Cardiac fibroblast (primary cell): ENCODE measurements around the gene BRMS1.
A peak's percentile ranks its signal among the peaks of the same experiment; 100 is the strongest.

Experiments
- DNase-seq, 2 donors: peaks; one replicate each; pipeline versions ENCODE4 v3.0.0 to v3.0.0-alpha.2; 2010; ENCODE audit warnings: low read depth in 2 of 2
- H3K4me3 ChIP-seq, 2 donors: replicated peaks in 1 of 2; 1 replicate in 1 of 2; 2 replicates in 1 of 2; pipeline ENCODE4 v1.5.1; 2011; ENCODE audit warnings: low read depth in 2 of 2, low read length in 2 of 2, mild to moderate bottlenecking in 2 of 2, moderate library complexity in 1 of 2
- CTCF ChIP-seq: IDR thresholded peaks from one replicate; pipeline ENCODE4 v1.5.1; 2011; ENCODE audit warnings: low read depth, mild to moderate bottlenecking, low read length, inconsistent platforms

The BRMS1 gene

GRCh38 chr11:66293352-66293751 is 51.6 kb downstream of the BRMS1 start:
- no peak for DNase-seq
- TF ChIP-seq CTCF, result no peak
- H3K4me3 ChIP-seq, result no peak overlapping the region

- no peak for TF ChIP-seq CTCF
- no peak overlapping the region for H3K4me3 ChIP-seq
- no peak for DNase-seq
Observed at GRCh38 chr11:66292543-66293332, 52.2 kb downstream of the BRMS1 start.

DNA sequence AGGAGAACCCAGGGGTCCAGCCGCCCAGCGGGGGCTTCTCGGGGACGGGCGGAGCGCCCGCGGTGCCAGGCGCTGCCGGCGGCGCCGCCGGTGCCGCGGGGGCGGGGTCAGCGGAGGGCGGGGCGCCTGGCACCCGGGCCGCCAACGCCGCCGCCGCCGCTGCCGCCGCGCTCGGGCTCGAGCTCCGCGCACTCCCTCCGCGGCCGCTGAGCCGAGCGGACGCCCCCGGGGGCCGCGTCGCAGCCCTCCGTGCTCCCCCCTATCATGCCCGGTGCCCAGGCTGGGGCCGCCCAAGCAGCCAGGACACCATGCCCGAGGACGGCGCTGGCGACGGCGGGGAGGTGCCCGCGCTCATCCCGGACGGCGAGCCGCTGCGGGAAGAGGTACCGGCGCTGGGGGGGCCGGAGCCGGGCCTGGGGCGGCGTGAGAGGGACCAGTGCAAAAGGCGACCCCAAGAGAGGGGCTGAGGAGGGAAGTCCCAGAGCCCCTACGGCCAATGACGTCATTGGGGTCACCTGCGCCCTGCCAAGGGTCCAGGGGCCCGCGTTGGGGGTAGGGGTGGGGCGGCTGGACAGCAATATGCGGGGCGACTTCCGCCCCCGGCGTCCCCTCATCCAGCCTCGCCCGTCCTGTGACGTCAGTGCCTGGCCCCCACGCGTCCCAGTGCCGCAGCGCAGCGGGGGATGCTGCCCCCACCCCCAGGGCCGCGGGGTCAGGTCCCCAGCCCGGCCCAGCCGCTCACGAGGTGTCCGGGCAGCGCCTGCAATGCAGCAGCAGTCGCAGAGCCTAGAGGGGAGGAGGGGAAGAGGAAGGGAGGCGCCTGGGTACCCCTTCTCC is 53.0 kb downstream of the BRMS1 start, which contains the start of gene TMEM151A:
TMEM151A (plus strand) TSS at position 189 of the 837 bp plus-strand sequence; CDS start at position 309, 120 bp downstream.
- DNase-seq, result no peak
- no peak within 1 kb of the TSS for H3K4me3 ChIP-seq
- no peak for TF ChIP-seq CTCF

DNA sequence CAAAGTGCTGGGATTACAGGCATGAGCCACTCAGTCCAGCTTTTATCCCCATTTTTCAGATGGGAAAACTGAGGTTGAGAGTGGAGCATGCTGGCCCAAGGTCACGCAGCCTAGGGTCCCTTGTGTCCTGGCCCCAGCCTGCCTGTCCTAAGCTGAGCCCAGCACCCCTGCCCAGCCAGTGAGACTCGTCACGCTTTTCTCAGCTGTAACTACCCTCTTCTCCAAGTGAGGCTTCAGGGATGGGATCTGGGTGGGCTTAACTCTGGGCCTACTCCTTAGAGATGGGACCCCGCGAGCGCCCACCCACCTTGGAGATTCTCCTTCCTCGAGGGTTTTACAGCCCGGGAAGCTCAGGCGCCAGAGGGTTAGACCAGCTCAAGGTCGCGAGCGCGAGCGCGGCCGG is 53.6 kb downstream of the BRMS1 start:
- TF ChIP-seq CTCF, result no peak
- H3K4me3 ChIP-seq, result no peak overlapping the region
- DNase-seq, result no peak

GRCh38 chr11:66290330-66290621 is 54.6 kb downstream of the BRMS1 start:
- no peak for DNase-seq
- peak overlapping the region in 1 of 2 donors; percentile 74 for H3K4me3 ChIP-seq
- TF ChIP-seq CTCF, result no peak

- peak overlapping the region; percentile 74 to 78 for H3K4me3 ChIP-seq
- DNase-seq, result peak in 1 of 2 donors; percentile 16
- no peak for TF ChIP-seq CTCF
Observed at GRCh38 chr11:66289548-66290329, 55.2 kb downstream of the BRMS1 start.
